ENCODE results near the gene SHFL.

SHFL gene

GRCh38 chr19:10085641-10086590 lies at the start of gene SHFL:
Gene SHFL (plus strand): TSS chr19:10086317. CDS start chr19:10086428, 111 bp downstream.
- peak; percentile 62 for DNase-seq

GRCh38 chr19:10036601-10037071 lies 49.5 kb upstream of the SHFL start:
- DNase-seq: no peak

DNA sequence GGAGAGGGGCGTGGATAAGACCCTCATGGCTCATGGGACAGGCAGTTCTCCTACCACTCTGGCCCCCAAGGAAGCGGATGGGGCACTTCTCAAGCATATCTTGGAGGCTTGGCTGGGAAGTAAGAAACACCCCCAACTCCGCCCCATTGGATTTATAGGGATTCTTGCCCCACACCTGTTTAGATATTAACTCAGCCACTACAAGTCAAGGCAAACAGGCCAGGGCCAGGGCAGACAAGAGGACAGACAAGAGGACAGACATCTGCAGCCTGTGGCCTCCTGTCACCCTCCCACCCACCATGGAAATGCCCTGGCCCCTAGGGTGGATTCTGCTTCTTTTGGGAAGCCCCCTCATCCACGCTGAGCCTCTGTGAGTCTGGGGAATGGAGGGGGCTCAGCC lies 48.8 kb upstream of the SHFL start:
- DNase-seq: no peak

- no peak for DNase-seq
Measured at GRCh38 chr19:10037809-10038208, 48.3 kb upstream of the SHFL start.

DNA sequence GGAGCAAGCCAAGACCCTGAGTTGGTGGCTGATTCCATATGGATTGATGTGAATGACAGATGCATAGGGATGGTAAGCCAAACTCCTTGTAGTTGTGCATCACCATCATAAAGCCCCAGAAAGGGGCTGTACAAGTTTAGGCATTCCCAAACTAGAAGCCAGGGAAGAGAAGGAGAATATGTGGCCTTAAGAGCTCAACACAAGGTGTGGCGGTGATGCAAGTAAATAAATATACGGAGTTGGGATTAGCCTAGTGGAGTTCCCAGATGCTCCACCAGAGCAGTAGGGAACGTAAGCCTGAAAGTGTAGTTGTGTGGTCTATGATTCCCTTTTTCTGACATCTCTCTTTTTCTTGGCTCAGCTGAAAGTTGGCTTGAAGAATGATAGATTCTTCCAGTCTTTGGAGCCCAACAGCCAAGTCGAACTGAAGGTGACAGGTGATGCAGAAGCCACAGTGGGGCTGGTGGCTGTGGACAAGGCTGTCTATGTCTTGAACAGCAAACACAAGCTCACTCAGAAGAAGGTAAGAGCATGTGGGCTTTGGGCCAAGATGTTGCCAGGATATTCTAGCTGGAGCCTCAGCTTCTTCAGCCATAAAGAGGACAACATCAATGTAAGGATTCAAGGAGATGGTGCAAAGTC lies 42.7 kb upstream of the SHFL start:
- DNase-seq: no peak

DNA sequence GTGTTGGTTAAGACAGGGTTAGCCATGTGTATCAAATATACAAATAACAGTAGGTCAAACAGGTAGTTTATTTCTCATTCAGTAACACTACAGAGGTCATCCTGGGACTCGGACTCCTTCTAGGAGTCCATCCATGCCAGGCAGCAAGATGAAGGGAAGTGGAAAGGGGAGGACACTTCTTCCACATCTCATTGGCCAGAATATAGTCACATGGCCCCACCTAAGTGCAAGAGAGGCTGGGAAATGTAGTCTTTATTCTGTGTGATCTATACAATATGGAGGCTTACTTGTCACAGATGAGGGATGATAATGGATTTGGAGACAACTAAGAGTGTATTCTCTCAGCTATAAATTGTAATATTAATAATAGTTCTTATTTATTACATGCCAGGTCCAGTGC lies 41.7 kb upstream of the SHFL start:
- DNase-seq: peak; percentile 21

DNA sequence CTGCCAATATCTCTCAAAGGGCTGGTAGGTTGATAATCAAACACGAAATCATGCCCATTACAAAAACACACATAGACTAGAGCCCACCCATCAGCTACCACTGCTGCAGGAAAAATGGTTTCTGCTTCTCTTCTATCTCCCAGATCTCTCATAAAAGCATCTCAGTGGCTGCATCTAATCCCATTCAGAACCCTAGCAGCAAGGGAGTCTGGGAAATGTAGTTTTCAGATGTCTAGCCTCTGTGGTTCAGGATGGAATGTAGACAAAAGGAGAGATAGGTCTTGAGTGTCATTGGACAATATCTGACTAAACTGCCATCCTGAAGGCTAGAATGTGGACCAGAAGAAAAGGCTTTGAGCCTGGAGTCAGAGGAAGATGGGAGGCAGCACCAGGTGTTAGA lies 40.7 kb upstream of the SHFL start:
- no peak for DNase-seq

- no peak for DNase-seq
Measured at GRCh38 chr19:10049626-10050025, 36.5 kb upstream of the SHFL start.

DNA sequence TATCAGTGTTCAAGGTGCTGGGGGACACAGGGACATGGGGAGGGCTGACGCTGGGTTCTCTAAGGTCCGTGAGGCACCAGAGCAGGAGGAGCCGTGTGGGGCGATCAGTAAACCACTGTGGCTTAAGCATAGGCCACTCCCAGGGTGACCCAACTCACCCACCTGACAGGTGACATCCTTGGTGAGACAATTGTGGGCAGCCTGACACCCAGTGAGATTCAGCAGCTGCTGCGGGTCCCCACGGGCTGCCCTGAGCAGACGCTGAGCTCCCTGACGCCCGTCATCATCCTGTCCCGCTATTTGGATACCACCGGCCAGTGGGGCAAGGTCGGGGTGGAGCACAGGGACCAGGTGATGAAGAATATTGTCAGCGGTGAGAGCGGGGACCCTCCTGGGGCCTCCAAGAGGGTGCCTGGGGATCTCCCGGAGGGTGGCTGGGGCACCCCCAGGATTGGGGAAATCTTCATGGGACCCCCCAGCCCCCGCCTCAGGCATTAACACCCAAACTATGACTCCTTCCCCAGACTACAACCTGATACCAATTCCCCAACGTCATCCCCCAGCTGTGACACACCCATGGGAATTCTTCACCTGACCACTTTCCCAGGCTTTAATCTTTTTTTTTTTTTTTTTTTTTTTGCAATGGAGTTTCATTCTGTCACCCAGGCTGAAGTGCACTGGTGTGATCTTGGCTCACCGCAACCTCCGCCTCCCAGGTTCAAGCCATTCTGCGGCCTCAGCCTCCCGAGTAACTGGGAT lies 33.3 kb upstream of the SHFL start:
- no peak for DNase-seq

DNA sequence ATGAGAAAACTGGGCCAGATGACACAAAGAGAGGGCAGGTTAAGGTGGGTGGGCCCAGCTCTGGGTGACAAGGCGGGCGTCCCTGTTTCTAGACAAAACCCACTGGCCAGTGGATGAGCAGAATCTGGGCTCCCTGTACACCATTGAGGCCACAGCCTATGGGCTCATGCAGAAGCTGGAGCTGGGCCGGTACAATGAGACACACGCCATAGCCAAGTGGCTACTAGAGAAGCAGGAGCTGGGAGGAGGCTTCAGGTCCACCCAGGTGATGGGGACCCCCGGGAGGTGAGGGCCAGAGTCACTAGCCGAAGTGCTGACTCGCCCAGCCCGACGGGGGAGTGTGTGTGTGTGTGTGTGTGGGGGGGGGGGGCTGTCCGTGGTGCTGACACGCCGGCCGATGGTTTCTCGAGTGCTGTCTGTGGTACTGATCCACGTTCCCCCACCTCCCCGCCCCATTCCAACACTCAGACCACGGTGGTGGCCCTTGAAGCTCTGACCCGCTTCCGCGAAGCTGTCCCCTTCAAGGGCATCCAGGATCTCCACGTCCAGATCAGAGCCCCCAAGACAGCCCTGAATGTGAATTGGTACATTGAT lies 24.3 kb upstream of the SHFL start:
- DNase-seq: no peak

- no peak for DNase-seq
Measured at GRCh38 chr19:10068205-10068604, 17.9 kb upstream of the SHFL start.

DNA sequence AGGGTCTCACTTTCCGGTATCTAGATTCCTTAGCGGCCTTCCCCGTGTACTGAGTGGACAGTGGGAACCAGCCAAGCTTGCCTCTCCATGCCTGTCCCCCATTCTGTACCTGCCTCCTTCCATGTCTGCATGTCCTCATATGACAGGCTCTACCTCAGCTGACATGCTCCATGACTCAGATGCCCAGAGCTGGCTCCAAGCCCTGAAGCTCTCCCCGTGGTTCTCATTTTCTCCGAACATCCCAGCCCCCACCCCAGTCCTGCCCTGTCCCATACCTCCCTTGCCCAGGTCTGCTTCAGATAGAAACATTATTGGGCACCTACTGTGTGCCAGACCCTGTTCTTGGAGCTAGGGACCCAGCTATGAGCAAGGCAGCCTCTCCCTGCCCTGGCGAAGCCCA lies 17.1 kb upstream of the SHFL start:
- DNase-seq: no peak

DNA sequence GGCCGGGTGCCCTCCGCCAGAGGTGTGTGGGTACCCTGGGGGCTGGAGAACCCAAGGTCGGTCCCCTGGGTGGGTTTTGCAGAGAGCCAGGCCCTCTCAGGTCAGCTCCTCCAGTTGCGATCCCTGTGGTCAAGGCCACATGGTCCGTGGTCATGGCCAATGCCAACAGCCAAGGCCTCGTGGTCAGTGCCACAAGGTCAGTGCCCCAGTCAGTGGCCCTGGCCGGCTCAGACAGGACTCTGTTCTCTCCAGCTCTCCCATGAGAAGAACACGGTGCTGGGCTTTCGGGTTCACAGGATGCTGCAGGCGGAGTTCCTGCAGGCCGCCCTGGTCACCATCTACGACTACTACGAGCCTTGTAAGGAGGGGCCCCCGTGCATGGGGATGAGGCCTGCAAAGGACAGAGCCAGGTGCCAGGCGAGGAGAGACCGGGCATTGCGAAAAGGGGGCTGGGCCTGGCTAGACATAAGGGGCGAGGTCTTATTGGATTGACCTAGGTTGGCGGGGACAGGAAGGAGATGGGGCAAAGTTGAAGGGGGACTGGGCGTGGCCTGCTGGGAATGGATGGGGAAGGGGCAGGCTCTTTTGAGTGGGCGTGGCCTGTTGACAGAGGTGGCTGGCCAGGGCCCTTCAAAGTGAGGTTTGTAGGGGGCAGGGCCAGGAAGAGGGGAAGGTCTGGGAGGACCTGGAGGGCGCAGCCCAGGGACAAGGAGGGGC lies 15.2 kb upstream of the SHFL start:
- no peak for DNase-seq

DNA sequence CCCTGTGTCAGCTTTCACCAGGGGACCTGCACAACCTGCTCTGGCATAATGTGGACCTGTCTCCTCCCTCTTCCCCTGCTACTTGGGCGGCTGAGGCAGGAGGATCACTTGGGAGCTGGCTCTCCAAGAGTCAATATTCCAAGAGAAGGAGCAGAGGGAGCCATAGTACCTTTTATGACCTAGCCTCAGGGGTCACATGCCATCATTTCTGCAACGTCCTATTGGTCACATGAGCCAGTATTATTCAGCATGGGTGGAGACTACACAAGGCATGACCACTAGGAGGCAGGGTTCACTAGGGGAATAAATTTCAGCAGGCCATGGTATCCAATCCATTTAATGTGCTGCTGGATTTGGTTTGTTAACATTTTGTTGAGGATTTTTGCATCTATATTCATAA lies 12.0 kb upstream of the SHFL start:
- no peak for DNase-seq

GRCh38 chr19:10076535-10076934 lies 9.6 kb upstream of the SHFL start:
- no peak for DNase-seq

DNA sequence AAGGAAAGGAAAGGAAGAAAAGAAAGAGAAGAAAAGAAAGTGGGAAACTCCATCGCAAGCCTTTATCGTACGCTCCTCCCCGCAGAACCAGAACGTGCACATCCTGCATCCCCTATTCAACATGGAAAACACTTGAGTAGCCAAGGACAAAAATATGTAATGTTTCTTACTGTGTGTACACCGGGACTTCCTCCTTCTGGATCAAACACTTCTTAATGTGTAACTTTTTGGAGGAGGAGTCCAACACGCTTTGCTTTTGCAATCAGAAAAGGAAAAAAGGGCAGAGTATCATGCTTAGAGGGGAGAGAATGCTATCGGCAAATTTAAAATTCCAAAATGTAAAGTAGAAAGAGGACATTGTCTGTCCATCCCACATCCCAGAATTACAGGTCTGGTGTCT lies 7.8 kb upstream of the SHFL start:
- no peak for DNase-seq

- DNase-seq: no peak
Measured at GRCh38 chr19:10079031-10079453, 7.1 kb upstream of the SHFL start.

GRCh38 chr19:10083911-10084310 lies 2.2 kb upstream of the SHFL start:
- no peak for DNase-seq

GRCh38 chr19:10084803-10085202 lies 1.3 kb upstream of the SHFL start:
- DNase-seq: no peak

- DNase-seq: no peak
Measured at GRCh38 chr19:10086591-10087192, 575 bp downstream of the SHFL start.

- no peak for DNase-seq
Measured at GRCh38 chr19:10087296-10088061, 1.4 kb downstream of the SHFL start.
